Kidney epithelial cell (primary cell): ENCODE measurements around the gene CARD11. TPM values are rescaled to one million over a fixed set of nuclear protein-coding genes. Genes with fewer than 3 reads are reported as not detected.

Source experiments
- DNase-seq: peaks from one replicate; pipeline ENCODE4 v3.0.0-alpha.2; 2010; ENCODE audit warnings: low read depth
- H3K27me3 ChIP-seq: 2 replicates; pipeline ENCODE4 v1.6.0; 2011; ENCODE audit warnings: low read length; ENCODE audit not compliant: control insufficient read depth, insufficient read depth
- H3K36me3 ChIP-seq: 2 replicates; pipeline ENCODE4 v1.5.1; 2011; ENCODE audit warnings: low read length; ENCODE audit not compliant: control insufficient read depth, insufficient read depth
- H3K4me3 ChIP-seq: 2 replicates; pipeline ENCODE4 v1.5.1; 2011; ENCODE audit warnings: low read depth, mild to moderate bottlenecking, control low read depth, low read length
- CTCF ChIP-seq: IDR thresholded peaks from 2 replicates; pipeline ENCODE4 v1.5.1; 2011; ENCODE audit warnings: mild to moderate bottlenecking, moderate library complexity, low read length, control low read depth, inconsistent platforms; ENCODE audit not compliant: insufficient read depth, poor library complexity, severe bottlenecking
- total RNA-seq: library from RNA; depleted of rRNA; stranded (reverse); fragments of >200 nt; gene quantifications from 2 replicates; pipeline ENCODE4 v1.2.3, GENCODE V29; 2015

Gene CARD11
- total RNA-seq, 1 donor from 2014 or later: 31.0 TPM

GRCh38 chr7:2905027-2905426 lies 138.6 kb downstream of the CARD11 start:
- Histone ChIP-seq H3K4me3 (no peak overlapping the region), H3K36me3 (no peaks in the 10 kb centered on the region), H3K27me3 (no peaks in the 10 kb centered on the region)
- no peak for DNase-seq
- TF ChIP-seq CTCF: no peak

GRCh38 chr7:2904202-2904601 lies 139.5 kb downstream of the CARD11 start:
- no peak for TF ChIP-seq CTCF
- no peak overlapping the region for H3K4me3 ChIP-seq
- no peak for DNase-seq
- H3K27me3 ChIP-seq: no peaks in the 10 kb centered on the region
- H3K36me3 ChIP-seq: no peaks in the 10 kb centered on the region

GRCh38 chr7:2903682-2904162 lies 139.9 kb downstream of the CARD11 start:
- peak; percentile 2 for TF ChIP-seq CTCF
- no peaks in the 10 kb centered on the region for H3K36me3 ChIP-seq
- DNase-seq: no peak

GRCh38 chr7:2897023-2897422 lies 146.6 kb downstream of the CARD11 start:
- DNase-seq: no peak
- H3K27me3 ChIP-seq: no peaks in the 10 kb centered on the region
- no peaks in the 10 kb centered on the region for H3K36me3 ChIP-seq
- no peak for TF ChIP-seq CTCF
- no peak overlapping the region for H3K4me3 ChIP-seq

More at GRCh38 chr7:2903682-2904162, 139.9 kb downstream of the CARD11 start:
- H3K4me3 ChIP-seq: no peak overlapping the region
- no peaks in the 10 kb centered on the region for H3K27me3 ChIP-seq

GRCh38 chr7:2896131-2896530 lies 147.5 kb downstream of the CARD11 start:
- H3K36me3 ChIP-seq: no peaks in the 10 kb centered on the region
- H3K4me3 ChIP-seq: no peak overlapping the region
- no peaks in the 10 kb centered on the region for H3K27me3 ChIP-seq
- TF ChIP-seq CTCF: no peak
- no peak for DNase-seq
